WTC11 (cell line): ENCODE data around the gene CD209.

ENCODE experiments used
- NFYB ChIP-seq: sonication (generic); formaldehyde crosslinking; conservative IDR thresholded peaks from 2 replicates; pipeline ENCODE4 v1.8.0; 2022; ENCODE audit warnings: low read depth, missing genetic modification reagents
- SP1 ChIP-seq: sonication (generic); formaldehyde crosslinking; conservative IDR thresholded peaks from 2 replicates; pipeline ENCODE4 v1.8.1; 2022; ENCODE audit warnings: missing genetic modification reagents
- TEAD4 ChIP-seq: sonication (generic); formaldehyde crosslinking; IDR thresholded peaks from 2 replicates; pipeline ENCODE4 v1.8.0; 2022; ENCODE audit warnings: mild to moderate bottlenecking, missing genetic modification reagents
- ZNF138 ChIP-seq: sonication (generic); formaldehyde crosslinking; conservative IDR thresholded peaks from 2 replicates; pipeline ENCODE4 v1.8.1; 2022; ENCODE audit warnings: mild to moderate bottlenecking, moderate library complexity, missing genetic modification reagents

- TF ChIP-seq NFYB (CRISPR knock-in tag) (no peak), ZNF138 (CRISPR knock-in tag) (no peak), SP1 (CRISPR knock-in tag) (no peak), TEAD4 (CRISPR knock-in tag) (no peak)
These were observed 15.7 kb downstream of the CD209 start for GRCh38 chr19:7731615-7732014.
